Neuron (in vitro differentiated cells): ENCODE results near the gene HK3.

Experiments
- H2AFZ ChIP-seq: one replicate; pipeline ENCODE4 v1.6.1; 2013; ENCODE audit warnings: low read depth, mild to moderate bottlenecking, inconsistent platforms, low read length, moderate library complexity
- H3K27me3 ChIP-seq: one replicate; pipeline ENCODE4 v1.6.1; 2013; ENCODE audit warnings: low read length; ENCODE audit not compliant: insufficient read depth
- H3K36me3 ChIP-seq: one replicate; pipeline ENCODE4 v1.6.1; 2013; ENCODE audit warnings: low read length; ENCODE audit not compliant: insufficient read depth
- H3K4me1 ChIP-seq: one replicate; pipeline ENCODE4 v1.6.1; 2013; ENCODE audit warnings: low read length; ENCODE audit not compliant: insufficient read depth
- H3K4me3 ChIP-seq: 2 replicates; pipeline ENCODE4 v1.5.1; 2013; ENCODE audit warnings: mild to moderate bottlenecking, low read length, moderate library complexity
- H3K9me3 ChIP-seq: one replicate; pipeline ENCODE4 v1.6.1; 2013; ENCODE audit warnings: low read length

The HK3 gene

GRCh38 chr5:176884571-176884890, 14.6 kb downstream of the HK3 start:
- H2AFZ ChIP-seq: no peak overlapping the region
- no peaks in the 10 kb centered on the region for H3K36me3 ChIP-seq
- H3K9me3 ChIP-seq: no peaks in the 10 kb centered on the region
- H3K4me3 ChIP-seq: no peak overlapping the region
- H3K27me3 ChIP-seq: no peaks in the 10 kb centered on the region
- peaks cover 38% of the 10 kb centered on the region for H3K4me1 ChIP-seq

- H2AFZ ChIP-seq: no peak overlapping the region
- no peaks in the 10 kb centered on the region for H3K27me3 ChIP-seq
- H3K36me3 ChIP-seq: no peaks in the 10 kb centered on the region
- H3K4me3 ChIP-seq: no peak overlapping the region
- peaks cover 40% of the 10 kb centered on the region for H3K4me1 ChIP-seq
- no peaks in the 10 kb centered on the region for H3K9me3 ChIP-seq
Observed at GRCh38 chr5:176883700-176884570, 15.2 kb downstream of the HK3 start.

GRCh38 chr5:176882567-176882903, 16.6 kb downstream of the HK3 start:
- Histone ChIP-seq H3K36me3 (no peaks in the 10 kb centered on the region), H3K27me3 (no peaks in the 10 kb centered on the region), H3K4me1 (peaks cover 40% of the 10 kb centered on the region), H2AFZ (no peak overlapping the region), H3K9me3 (no peaks in the 10 kb centered on the region), H3K4me3 (no peak overlapping the region)

- Histone ChIP-seq H2AFZ (no peak overlapping the region), H3K27me3 (no peaks in the 10 kb centered on the region), H3K36me3 (no peaks in the 10 kb centered on the region), H3K9me3 (no peaks in the 10 kb centered on the region), H3K4me1 (peaks cover 40% of the 10 kb centered on the region), H3K4me3 (no peak overlapping the region)
Observed at GRCh38 chr5:176881816-176882566, 17.2 kb downstream of the HK3 start.

- no peaks in the 10 kb centered on the region for H3K36me3 ChIP-seq
- H3K9me3 ChIP-seq: no peaks in the 10 kb centered on the region
- no peak overlapping the region for H3K4me3 ChIP-seq
- peaks cover 40% of the 10 kb centered on the region for H3K4me1 ChIP-seq
- H3K27me3 ChIP-seq: no peaks in the 10 kb centered on the region
- no peak overlapping the region for H2AFZ ChIP-seq
Observed at GRCh38 chr5:176881021-176881749, 18.0 kb downstream of the HK3 start.

GRCh38 chr5:176880366-176881020, 18.7 kb downstream of the HK3 start:
- Histone ChIP-seq H2AFZ (no peak overlapping the region), H3K27me3 (no peaks in the 10 kb centered on the region), H3K4me1 (peaks cover 40% of the 10 kb centered on the region), H3K36me3 (no peaks in the 10 kb centered on the region), H3K4me3 (no peak overlapping the region), H3K9me3 (no peaks in the 10 kb centered on the region)

- no peaks in the 10 kb centered on the region for H3K27me3 ChIP-seq
Observed at GRCh38 chr5:176879663-176880361, 19.3 kb downstream of the HK3 start.

GRCh38 chr5:176878906-176879662, 20.1 kb downstream of the HK3 start:
- Histone ChIP-seq H3K9me3 (no peaks in the 10 kb centered on the region), H3K36me3 (no peaks in the 10 kb centered on the region), H3K4me3 (no peak overlapping the region), H3K27me3 (no peaks in the 10 kb centered on the region), H3K4me1 (peaks cover 28% of the 10 kb centered on the region), H2AFZ (no peak overlapping the region)

More at GRCh38 chr5:176879663-176880361, 19.3 kb downstream of the HK3 start:
- H3K4me1 ChIP-seq: peaks cover 35% of the 10 kb centered on the region
- no peak overlapping the region for H3K4me3 ChIP-seq
- no peak overlapping the region for H2AFZ ChIP-seq
- H3K36me3 ChIP-seq: no peaks in the 10 kb centered on the region
- no peaks in the 10 kb centered on the region for H3K9me3 ChIP-seq

GRCh38 chr5:176878463-176878862, 20.7 kb downstream of the HK3 start:
- no peak overlapping the region for H3K4me3 ChIP-seq
- H3K36me3 ChIP-seq: no peaks in the 10 kb centered on the region
- no peak overlapping the region for H2AFZ ChIP-seq
- H3K4me1 ChIP-seq: peaks cover 23% of the 10 kb centered on the region
- no peaks in the 10 kb centered on the region for H3K27me3 ChIP-seq
- no peaks in the 10 kb centered on the region for H3K9me3 ChIP-seq

- H3K4me1 ChIP-seq: peaks cover 17% of the 10 kb centered on the region
- H3K36me3 ChIP-seq: no peaks in the 10 kb centered on the region
- no peaks in the 10 kb centered on the region for H3K27me3 ChIP-seq
- no peaks in the 10 kb centered on the region for H3K9me3 ChIP-seq
- H2AFZ ChIP-seq: no peak overlapping the region
- H3K4me3 ChIP-seq: no peak overlapping the region
Observed at GRCh38 chr5:176877793-176878331, 21.3 kb downstream of the HK3 start.

- H3K27me3 ChIP-seq: no peaks in the 10 kb centered on the region
- H3K4me1 ChIP-seq: peaks cover 7% of the 10 kb centered on the region
- H3K36me3 ChIP-seq: no peaks in the 10 kb centered on the region
- H3K9me3 ChIP-seq: no peaks in the 10 kb centered on the region
- H3K4me3 ChIP-seq: no peak overlapping the region
- no peak overlapping the region for H2AFZ ChIP-seq
Observed at GRCh38 chr5:176876506-176877431, 22.4 kb downstream of the HK3 start.
